SJSA1 (cell line): ENCODE data around the gene CDKAL1. TPM values are rescaled to one million over a fixed set of nuclear protein-coding genes. Genes with fewer than 3 reads are reported as not detected.
A peak's percentile ranks its signal among the peaks of the same experiment; 100 is the strongest.

Source experiments
- DNase-seq, 2 experiments: peaks; one replicate each; pipeline ENCODE4 v3.0.0-alpha.2; 2015 to 2020; ENCODE audit warnings: low spot score in 2 of 2, low read depth in 1 of 2
- H3K27ac ChIP-seq: fragments of 250-450 bp; sonication (Bioruptor Pico); 2 replicates; pipeline ENCODE4 v1.5.1; 2020; ENCODE audit warnings: mild to moderate bottlenecking, moderate library complexity
- H3K27me3 ChIP-seq: fragments of 250-450 bp; sonication (Bioruptor Pico); replicated peaks from 2 replicates; pipeline ENCODE4 v1.5.1; 2020; ENCODE audit warnings: mild to moderate bottlenecking, moderate library complexity
- H3K36me3 ChIP-seq: fragments of 250-450 bp; sonication (Bioruptor Pico); 2 replicates; pipeline ENCODE4 v1.5.1; 2020; ENCODE audit warnings: mild to moderate bottlenecking
- H3K4me1 ChIP-seq: fragments of 250-450 bp; sonication (Bioruptor Pico); replicated peaks from 2 replicates; pipeline ENCODE4 v1.6.1; 2021; ENCODE audit warnings: mild to moderate bottlenecking
- H3K4me3 ChIP-seq: fragments of 250-450 bp; sonication (Bioruptor Pico); 2 replicates; pipeline ENCODE4 v1.5.1; 2020; ENCODE audit warnings: mild to moderate bottlenecking
- H3K9me3 ChIP-seq: fragments of 250-450 bp; sonication (Bioruptor Pico); replicated peaks from 2 replicates; pipeline ENCODE4 v1.5.1; 2020; ENCODE audit warnings: mild to moderate bottlenecking
- total RNA-seq: library from RNA; depleted of rRNA; stranded (reverse); fragments of >200 nt; shearing (Covaris generic); gene quantifications from 2 replicates; pipeline ENCODE4 v1.2.3, GENCODE V29; 2014

CDKAL1 gene
- total RNA-seq, 1 experiment from 2014 or later: 25.7 TPM

GRCh38 chr6:20873425-20874190 is 339.4 kb downstream of the CDKAL1 start:
- no peak for DNase-seq
- H3K27me3 ChIP-seq: no peaks in the 10 kb centered on the region
- H3K36me3 ChIP-seq: no peaks in the 10 kb centered on the region
- no peak overlapping the region for H3K4me3 ChIP-seq
- H3K4me1 ChIP-seq: peaks cover 33% of the 10 kb centered on the region
- no peak overlapping the region for H3K27ac ChIP-seq
- no peaks in the 10 kb centered on the region for H3K9me3 ChIP-seq

GRCh38 chr6:20875369-20875963 is 341.2 kb downstream of the CDKAL1 start:
- no peak overlapping the region; the same call in 1 of the 2 replicates for H3K27ac ChIP-seq
- H3K4me3 ChIP-seq: no peak overlapping the region
- no peaks in the 10 kb centered on the region for H3K27me3 ChIP-seq
- no peaks in the 10 kb centered on the region for H3K9me3 ChIP-seq
- DNase-seq: peak in 1 of 2 experiments; percentile 32
- H3K4me1 ChIP-seq: peaks cover 33% of the 10 kb centered on the region
- H3K36me3 ChIP-seq: no peaks in the 10 kb centered on the region

GRCh38 chr6:20876036-20876435 is 341.8 kb downstream of the CDKAL1 start:
- peak in 1 of 2 experiments; percentile 43 for DNase-seq
- H3K36me3 ChIP-seq: no peaks in the 10 kb centered on the region
- H3K27ac ChIP-seq: no peak overlapping the region; the same call in 1 of the 2 replicates
- H3K9me3 ChIP-seq: no peaks in the 10 kb centered on the region
- H3K27me3 ChIP-seq: no peaks in the 10 kb centered on the region
- no peak overlapping the region for H3K4me3 ChIP-seq
- peaks cover 33% of the 10 kb centered on the region for H3K4me1 ChIP-seq

GRCh38 chr6:20876561-20876960 is 342.3 kb downstream of the CDKAL1 start:
- H3K4me1 ChIP-seq: peaks cover 33% of the 10 kb centered on the region
- no peak for DNase-seq
- H3K27ac ChIP-seq: no peak overlapping the region
- H3K4me3 ChIP-seq: no peak overlapping the region
- H3K36me3 ChIP-seq: no peaks in the 10 kb centered on the region
- no peaks in the 10 kb centered on the region for H3K9me3 ChIP-seq
- no peaks in the 10 kb centered on the region for H3K27me3 ChIP-seq

GRCh38 chr6:20877008-20877937 is 343.0 kb downstream of the CDKAL1 start:
- Histone ChIP-seq H3K4me3 (no peak overlapping the region), H3K27ac (peak overlapping the region; percentile 64), H3K4me1 (peaks cover 33% of the 10 kb centered on the region), H3K27me3 (no peaks in the 10 kb centered on the region), H3K36me3 (no peaks in the 10 kb centered on the region), H3K9me3 (no peaks in the 10 kb centered on the region)
- DNase-seq: peak; percentile 78 to 81

- Histone ChIP-seq H3K4me1 (peaks cover 33% of the 10 kb centered on the region), H3K27ac (no peak overlapping the region), H3K27me3 (no peaks in the 10 kb centered on the region), H3K4me3 (no peak overlapping the region), H3K36me3 (no peaks in the 10 kb centered on the region), H3K9me3 (no peaks in the 10 kb centered on the region)
- no peak for DNase-seq
These were observed 344.9 kb downstream of the CDKAL1 start for GRCh38 chr6:20879121-20879520.

- no peak for DNase-seq
- no peaks in the 10 kb centered on the region for H3K27me3 ChIP-seq
- H3K9me3 ChIP-seq: no peaks in the 10 kb centered on the region
- no peak overlapping the region for H3K27ac ChIP-seq
- no peaks in the 10 kb centered on the region for H3K36me3 ChIP-seq
- peaks cover 33% of the 10 kb centered on the region for H3K4me1 ChIP-seq
- H3K4me3 ChIP-seq: no peak overlapping the region
These were observed 345.3 kb downstream of the CDKAL1 start for GRCh38 chr6:20879526-20879925.

GRCh38 chr6:20881365-20881764 is 347.1 kb downstream of the CDKAL1 start:
- Histone ChIP-seq H3K4me1 (peaks cover 23% of the 10 kb centered on the region), H3K36me3 (no peaks in the 10 kb centered on the region), H3K27me3 (no peaks in the 10 kb centered on the region), H3K9me3 (no peaks in the 10 kb centered on the region), H3K4me3 (no peak overlapping the region), H3K27ac (no peak overlapping the region)
- no peak for DNase-seq

DNA sequence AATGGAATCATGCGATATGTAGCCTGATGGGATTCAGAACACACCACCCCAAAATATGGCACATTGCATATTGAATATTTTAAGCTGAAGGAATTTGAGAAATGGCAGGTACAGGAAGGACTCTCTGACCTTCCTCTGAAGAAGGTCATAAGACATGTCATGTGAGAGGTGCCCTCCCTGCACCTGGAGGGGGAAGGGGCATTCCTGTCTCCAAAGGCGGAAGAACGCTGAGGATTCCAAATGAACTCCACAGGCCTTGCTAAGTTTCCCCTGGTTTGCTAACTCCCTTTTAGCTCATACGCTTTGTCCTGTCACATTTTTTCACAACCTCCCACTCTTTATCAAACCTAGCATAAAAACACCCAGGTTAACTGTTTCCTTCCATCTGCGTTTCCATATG is 347.8 kb downstream of the CDKAL1 start:
- H3K27me3 ChIP-seq: no peaks in the 10 kb centered on the region
- no peak overlapping the region for H3K27ac ChIP-seq
- H3K36me3 ChIP-seq: no peaks in the 10 kb centered on the region
- no peaks in the 10 kb centered on the region for H3K9me3 ChIP-seq
- H3K4me1 ChIP-seq: peaks cover 17% of the 10 kb centered on the region
- no peak for DNase-seq
- H3K4me3 ChIP-seq: no peak overlapping the region

DNA sequence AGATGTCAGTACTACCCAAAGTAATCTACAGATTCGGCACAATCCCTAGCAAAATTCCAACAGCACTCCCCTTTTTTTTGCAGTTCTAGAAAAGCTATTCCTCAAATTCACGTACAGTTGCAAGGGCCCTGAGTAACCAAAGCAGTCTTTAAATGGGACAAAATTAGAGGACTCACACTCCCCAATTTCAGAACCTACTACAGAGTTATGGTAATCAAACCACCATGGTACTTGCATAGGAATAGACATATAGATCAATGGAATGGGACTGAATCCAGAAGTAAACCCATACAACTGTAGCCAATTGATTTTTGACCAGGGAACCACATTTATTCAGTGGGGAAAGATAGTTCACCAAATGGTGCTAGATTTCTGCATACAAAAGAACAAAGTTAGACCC is 350.8 kb downstream of the CDKAL1 start:
- Histone ChIP-seq H3K4me3 (no peak overlapping the region), H3K27ac (no peak overlapping the region), H3K4me1 (no peaks in the 10 kb centered on the region), H3K36me3 (no peaks in the 10 kb centered on the region), H3K9me3 (no peaks in the 10 kb centered on the region), H3K27me3 (no peaks in the 10 kb centered on the region)
- no peak for DNase-seq

DNA sequence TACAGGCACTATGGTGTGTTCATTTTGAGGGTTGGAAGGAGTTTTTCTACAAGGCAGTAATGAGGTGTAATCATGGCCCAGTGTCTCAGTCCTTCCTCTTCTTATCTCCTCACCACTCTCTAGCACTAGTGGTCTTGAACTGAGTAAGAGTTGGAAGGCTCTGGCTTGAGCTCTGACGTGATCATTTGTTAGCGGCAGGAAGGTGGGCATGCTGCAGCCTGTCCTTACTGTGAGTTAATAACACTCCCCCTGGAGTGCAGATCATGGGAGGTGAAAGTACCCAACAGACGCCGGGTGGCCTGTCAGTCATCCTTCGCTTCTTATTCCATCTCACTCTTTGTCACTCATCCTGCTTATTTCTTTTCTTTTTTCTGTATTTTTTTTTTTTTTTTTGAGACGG is 356.9 kb downstream of the CDKAL1 start:
- Histone ChIP-seq H3K4me1 (no peaks in the 10 kb centered on the region), H3K27me3 (no peaks in the 10 kb centered on the region), H3K27ac (no peak overlapping the region), H3K4me3 (no peak overlapping the region), H3K36me3 (no peaks in the 10 kb centered on the region), H3K9me3 (no peaks in the 10 kb centered on the region)
- no peak for DNase-seq

- Histone ChIP-seq H3K9me3 (no peaks in the 10 kb centered on the region), H3K36me3 (no peaks in the 10 kb centered on the region), H3K27me3 (no peaks in the 10 kb centered on the region), H3K4me1 (no peaks in the 10 kb centered on the region), H3K27ac (no peak overlapping the region), H3K4me3 (no peak overlapping the region)
- DNase-seq: no peak
These were observed 358.1 kb downstream of the CDKAL1 start for GRCh38 chr6:20892365-20892764.

DNA sequence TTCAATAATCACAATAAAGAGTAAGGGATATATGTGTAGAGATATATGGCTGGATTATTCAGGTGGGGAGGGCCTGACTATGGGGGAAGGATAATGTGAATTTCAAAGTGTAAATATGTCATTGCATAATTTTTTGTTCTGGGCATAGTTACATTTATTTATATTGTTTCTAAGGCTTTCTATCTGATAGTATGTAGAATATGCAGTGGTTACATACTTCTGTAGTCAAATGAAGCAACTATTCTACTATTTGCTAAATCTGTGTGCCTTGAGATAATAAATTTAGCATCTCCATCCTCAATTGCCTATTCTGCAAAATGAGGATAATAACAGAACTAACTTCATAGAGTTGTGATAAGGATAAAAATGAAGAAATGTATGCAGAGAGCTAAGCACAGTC is 359.2 kb downstream of the CDKAL1 start:
- no peak overlapping the region for H3K27ac ChIP-seq
- no peaks in the 10 kb centered on the region for H3K36me3 ChIP-seq
- no peak overlapping the region for H3K4me3 ChIP-seq

More for the DNA sequence above, 359.2 kb downstream of the CDKAL1 start:
- no peak for DNase-seq
- Histone ChIP-seq H3K27me3 (no peaks in the 10 kb centered on the region), H3K4me1 (no peaks in the 10 kb centered on the region), H3K9me3 (no peaks in the 10 kb centered on the region)
